ENCODE data around the gene CBARP.

Gene CBARP

DNA sequence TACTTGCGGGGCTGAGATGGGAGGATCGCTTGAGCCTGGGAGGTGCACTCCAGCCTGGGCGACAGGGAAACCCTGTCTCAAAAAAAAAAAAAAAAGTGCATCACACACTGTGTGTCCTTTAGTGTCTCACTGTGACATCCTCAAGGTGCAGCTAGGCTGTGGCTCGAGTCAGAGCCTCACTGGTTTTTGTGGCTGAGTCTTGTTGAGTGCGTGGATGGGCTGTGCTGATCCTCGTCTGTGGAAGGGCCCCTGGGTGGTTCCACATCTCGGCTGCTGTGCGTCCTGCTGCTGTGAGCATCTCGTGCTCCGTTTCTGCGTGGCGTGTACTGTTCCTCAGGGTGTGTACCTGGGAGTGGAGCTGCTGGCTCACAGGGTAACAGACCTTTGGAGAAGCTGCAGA lies 21.0 kb downstream of the CBARP start:
- in situ Hi-C loops (cut with HindIII; ENCODE audit: low pct_ligation_motif_present, low sequenced_read_pairs) = no loop called here
- no peak overlapping the region for H3K27ac ChIP-seq

GRCh38 chr19:1214862-1215731 lies 22.7 kb downstream of the CBARP start:
- peak; percentile 41 for TF ChIP-seq CTCF (IDR thresholded peaks at IDR 0.05; ENCODE audit: low read depth, low read length, missing control alignments)
- Histone ChIP-seq H3K27me3 (replicated peaks) (no peaks in the 10 kb centered on the region), H3K36me3 (replicated peaks) (peaks cover 5% of the 10 kb centered on the region), H3K27ac (peak overlapping the region; percentile 25), H3K4me3 (ENCODE audit: low read depth, low read length) (no peak overlapping the region)
- in situ Hi-C loops (cut with HindIII; ENCODE audit: low pct_ligation_motif_present, low sequenced_read_pairs) = no loop called here
- no peak for DNase-seq

More for the DNA sequence above, 21.0 kb downstream of the CBARP start:
- TF ChIP-seq CTCF (IDR thresholded peaks at IDR 0.05; ENCODE audit: low read depth, low read length, missing control alignments) = no peak
- DNase-seq = no peak
- Histone ChIP-seq H3K27me3 (replicated peaks) (no peaks in the 10 kb centered on the region), H3K36me3 (replicated peaks) (peaks cover 13% of the 10 kb centered on the region), H3K4me3 (ENCODE audit: low read depth, low read length) (no peak overlapping the region)

- DNase-seq = no peak
- Histone ChIP-seq H3K36me3 (replicated peaks) (peaks cover 7% of the 10 kb centered on the region), H3K27me3 (replicated peaks) (no peaks in the 10 kb centered on the region), H3K27ac (peak overlapping the region; percentile 61), H3K4me3 (ENCODE audit: low read depth, low read length) (no peak overlapping the region)
- TF ChIP-seq CTCF (IDR thresholded peaks at IDR 0.05; ENCODE audit: low read depth, low read length, missing control alignments) = no peak
- in situ Hi-C loops (cut with HindIII; ENCODE audit: low pct_ligation_motif_present, low sequenced_read_pairs) = no loop called here
Observed at GRCh38 chr19:1214299-1214861, 23.4 kb downstream of the CBARP start.

DNA sequence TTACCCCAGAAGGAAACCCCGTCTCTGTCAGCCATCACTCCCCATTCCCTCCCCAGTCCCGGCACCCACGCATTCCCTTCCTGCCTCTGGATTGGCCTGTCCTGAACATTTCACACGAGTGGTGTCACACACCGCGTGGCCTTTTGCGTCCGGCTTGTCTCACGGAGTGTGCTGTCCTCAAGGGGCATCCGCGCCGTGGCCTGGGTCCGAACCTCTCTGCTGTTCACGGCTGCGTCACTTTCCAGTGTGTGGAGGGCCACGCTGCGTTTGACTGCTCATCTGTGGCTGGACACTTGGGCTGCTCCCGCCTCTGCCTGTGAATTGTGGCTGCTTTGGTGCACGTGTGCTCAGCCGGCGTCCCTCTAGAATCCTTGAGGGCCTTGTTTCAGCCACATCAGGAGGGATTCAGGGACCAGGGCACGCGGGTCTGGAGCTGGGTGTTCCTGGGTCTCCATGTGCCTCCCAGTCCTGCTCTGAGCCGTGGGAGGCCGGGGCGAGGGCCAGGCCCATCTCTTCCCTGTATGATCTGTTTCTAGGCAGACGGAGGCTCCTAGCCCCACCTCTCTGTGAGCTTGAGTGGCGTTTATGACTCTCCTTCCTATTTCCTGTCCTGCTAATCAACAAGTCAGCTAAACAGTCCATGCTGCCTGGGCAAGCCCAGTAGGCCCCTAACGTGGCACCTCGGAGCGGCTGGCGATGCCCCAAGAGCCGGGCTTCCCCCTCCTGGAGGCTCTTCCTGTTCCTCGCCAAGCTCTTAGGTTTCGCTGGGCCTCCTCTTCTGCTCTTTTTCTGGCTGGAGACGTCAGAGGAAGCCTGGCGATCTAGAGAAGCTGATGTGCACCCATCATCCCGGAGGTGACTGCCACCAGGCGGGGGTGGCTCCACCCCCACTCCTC lies 24.2 kb downstream of the CBARP start:
- H3K27ac ChIP-seq = peak overlapping the region; percentile 61
- peaks cover 7% of the 10 kb centered on the region for H3K36me3 ChIP-seq (replicated peaks)
- no peak overlapping the region for H3K4me3 ChIP-seq (ENCODE audit: low read depth, low read length)
- DNase-seq = peak; percentile 73
- no peaks in the 10 kb centered on the region for H3K27me3 ChIP-seq (replicated peaks)
- in situ Hi-C loops (cut with HindIII; ENCODE audit: low pct_ligation_motif_present, low sequenced_read_pairs) = no loop called here
- no peak for TF ChIP-seq CTCF (IDR thresholded peaks at IDR 0.05; ENCODE audit: low read depth, low read length, missing control alignments)

- in situ Hi-C loops (cut with HindIII; ENCODE audit: low pct_ligation_motif_present, low sequenced_read_pairs) = no loop called here
- DNase-seq = no peak
- peaks cover 7% of the 10 kb centered on the region for H3K36me3 ChIP-seq (replicated peaks)
- TF ChIP-seq CTCF (IDR thresholded peaks at IDR 0.05; ENCODE audit: low read depth, low read length, missing control alignments) = no peak
- no peak overlapping the region for H3K27ac ChIP-seq
- no peak overlapping the region for H3K4me3 ChIP-seq (ENCODE audit: low read depth, low read length)
- H3K27me3 ChIP-seq (replicated peaks) = no peaks in the 10 kb centered on the region
Observed at GRCh38 chr19:1211494-1212234, 26.1 kb downstream of the CBARP start.
